HG03575 (cell line): ENCODE results near the gene CHST15.

Experiments
- ATAC-seq: cut with Tn5 transposase; IDR thresholded peaks from one replicate; pipeline ENCODE4 v1.9.1; 2021; ENCODE audit not compliant: unreplicated experiment, insufficient number of reproducible peaks, low FRiP score; ENCODE audit errors: extremely low read depth

Gene CHST15

DNA sequence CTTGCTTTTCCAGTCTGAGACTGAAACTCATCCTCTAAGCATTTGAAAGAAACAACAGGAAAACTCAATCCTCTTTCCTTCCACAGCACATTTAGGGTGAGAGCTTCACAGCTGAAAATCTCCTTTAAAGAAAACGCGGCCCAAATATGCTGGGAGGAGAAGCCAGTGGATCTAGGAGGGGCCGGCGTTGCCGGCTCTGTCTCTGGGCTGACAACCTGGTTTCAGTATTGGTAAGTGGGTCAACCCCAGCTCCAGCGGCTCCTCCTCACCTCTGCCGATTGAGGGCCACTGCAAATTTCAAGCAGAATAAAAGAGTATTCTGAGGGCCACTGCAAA lies 126.5 kb downstream of the CHST15 start:
- ATAC-seq: no peak

DNA sequence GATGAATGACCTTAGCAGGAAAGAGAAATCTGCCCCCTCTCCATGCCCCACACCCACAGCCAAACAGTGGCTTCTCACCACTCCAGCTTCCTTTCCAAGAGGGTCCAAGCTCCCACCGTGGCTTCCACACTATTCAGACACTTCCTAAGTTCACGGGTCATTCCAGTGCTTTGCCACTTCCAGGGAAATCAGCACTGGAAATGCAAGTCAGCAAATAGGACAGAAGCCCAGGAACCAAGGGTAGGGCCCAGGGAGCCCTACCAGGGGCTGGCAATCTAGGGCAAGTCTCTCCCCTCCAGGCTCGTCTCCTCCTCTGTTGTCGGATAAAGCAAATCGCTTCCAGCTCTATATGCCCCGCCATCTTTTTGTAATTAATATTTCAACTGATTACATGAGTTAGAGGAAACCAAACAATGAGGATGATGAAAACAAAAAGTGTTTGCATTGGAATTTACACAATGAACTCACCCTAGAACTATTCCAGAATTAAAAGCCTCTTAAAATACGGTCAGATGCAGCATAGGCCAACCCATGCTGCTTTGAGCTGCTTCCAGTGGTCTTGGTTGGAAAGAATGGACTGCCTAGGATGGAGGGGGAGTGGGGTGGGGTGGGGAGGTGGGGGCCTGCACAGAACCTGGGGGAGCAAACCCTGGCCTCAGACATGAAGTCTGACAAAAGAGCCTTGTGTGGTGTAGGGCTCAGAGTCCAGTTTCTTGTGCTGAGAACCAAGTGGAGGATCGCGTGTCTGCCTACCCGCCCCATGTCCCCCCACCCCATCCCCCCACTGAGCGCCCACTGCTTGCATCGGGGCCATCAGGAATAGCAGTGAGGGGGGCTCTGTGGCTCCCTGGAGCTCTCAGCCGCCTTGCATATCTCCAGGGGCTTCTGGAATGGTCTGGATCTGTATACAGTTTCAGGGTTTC lies 127.2 kb downstream of the CHST15 start:
- ATAC-seq: no peak

DNA sequence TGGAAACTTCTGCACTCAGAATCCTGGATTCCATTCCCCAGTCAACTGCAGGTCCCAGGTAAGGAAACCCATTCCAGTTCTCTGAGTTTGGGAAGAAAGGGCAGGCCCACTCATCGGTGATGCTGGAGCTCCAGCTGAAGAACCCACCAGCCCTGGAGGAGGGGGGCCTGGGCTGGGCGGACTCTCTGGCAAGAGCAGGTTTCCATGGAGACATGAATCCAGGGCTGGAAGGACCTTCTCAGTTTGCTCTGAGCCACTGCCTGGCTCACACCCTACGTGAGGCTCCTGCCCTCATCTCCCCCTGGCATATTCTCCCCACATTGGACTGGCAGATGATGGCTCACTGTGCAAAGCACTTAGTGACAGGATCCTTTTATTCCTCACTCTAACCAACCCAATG lies 128.4 kb downstream of the CHST15 start:
- no peak for ATAC-seq

DNA sequence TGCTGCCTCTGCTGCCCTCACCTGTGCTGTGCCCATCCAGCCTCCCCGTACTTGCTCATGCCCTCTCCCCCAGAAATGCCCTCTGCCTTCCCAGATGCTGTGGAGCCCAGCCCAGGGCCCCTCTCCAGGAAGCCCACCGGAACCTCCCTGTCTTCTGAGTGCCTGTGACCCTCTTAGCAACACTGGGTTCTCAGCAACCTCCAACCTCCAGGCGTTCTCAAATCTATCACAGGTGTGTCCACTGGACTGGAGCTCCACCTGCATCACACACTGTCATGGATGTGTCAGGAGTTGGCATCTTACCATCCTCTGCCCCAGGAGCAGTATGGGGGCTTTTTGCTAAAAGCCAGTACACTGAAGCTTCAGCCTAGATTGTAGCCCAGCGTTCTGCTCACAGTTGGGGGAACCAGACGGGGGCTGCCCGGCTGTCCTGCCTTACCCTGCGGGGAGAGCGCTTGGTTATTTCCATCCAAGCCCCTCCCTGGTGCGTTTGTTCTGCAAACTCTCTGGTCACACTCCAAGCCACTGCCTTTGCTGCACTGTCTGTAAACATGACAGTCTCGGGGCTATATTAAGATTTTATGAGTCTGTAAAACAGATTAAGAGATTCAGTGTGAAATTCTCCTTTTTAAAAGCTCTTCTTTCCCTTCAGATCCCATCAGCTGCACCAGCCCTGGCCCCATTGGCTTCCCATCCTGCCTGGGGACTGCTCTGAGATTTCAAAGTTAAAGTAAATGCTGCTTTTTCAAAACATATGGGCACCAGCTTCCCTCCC lies 130.5 kb downstream of the CHST15 start:
- no peak for ATAC-seq

DNA sequence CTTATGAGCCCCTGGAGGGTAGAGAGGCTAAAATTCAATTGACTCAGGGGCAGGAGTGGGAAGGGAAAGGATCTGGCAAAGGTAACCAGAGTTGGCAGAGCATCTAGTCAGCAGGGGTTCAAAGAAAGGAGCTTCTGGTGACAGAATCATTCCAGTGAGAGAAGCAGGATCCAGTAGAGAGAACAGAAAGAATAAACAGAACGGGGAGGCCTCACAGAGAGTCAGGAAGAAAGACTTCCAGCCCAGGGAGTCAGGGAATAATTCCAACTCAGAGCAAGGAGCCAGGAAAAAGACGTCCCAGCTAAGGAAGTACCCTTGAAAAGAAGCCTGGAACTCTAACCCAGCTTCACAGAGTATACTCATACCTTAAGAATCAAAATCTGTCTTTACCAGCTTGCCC lies 135.2 kb downstream of the CHST15 start:
- no peak for ATAC-seq
